Central memory CD8-positive, alpha-beta T cell (primary cell): ENCODE results near the gene NLRP1.

ENCODE experiments used
- ATAC-seq: fragments of 150-1000 bp; cut with Tn5 transposase; replicated peaks from 2 replicates; pipeline ENCODE4 v1.10.0; 2022; ENCODE audit warnings: mild to moderate bottlenecking, moderate FRiP score, moderate number of reproducible peaks; ENCODE audit not compliant: poor library complexity, severe bottlenecking; ENCODE audit errors: extremely low read depth
- DNase-seq, 2 donors: peaks; one replicate each; pipeline ENCODE4 v3.0.0; 2021; ENCODE audit warnings: low spot score in 2 of 2
- H3K27ac Mint-ChIP-seq: one replicate; pipeline ENCODE4 v1.8.0; 2022; ENCODE audit warnings: low read depth, mild to moderate bottlenecking, moderate library complexity, mixed read lengths
- H3K27me3 Mint-ChIP-seq: one replicate; pipeline ENCODE4 v1.8.0; 2022; ENCODE audit warnings: mixed read lengths
- H3K36me3 Mint-ChIP-seq: one replicate; pipeline ENCODE4 v1.8.0; 2022; ENCODE audit warnings: mild to moderate bottlenecking, moderate library complexity, mixed read lengths; ENCODE audit not compliant: insufficient read depth
- H3K4me1 Mint-ChIP-seq: one replicate; pipeline ENCODE4 v1.8.0; 2022; ENCODE audit warnings: mixed read lengths
- H3K4me3 Mint-ChIP-seq: one replicate; pipeline ENCODE4 v1.8.0; 2022; ENCODE audit warnings: mild to moderate bottlenecking, moderate library complexity, mixed read lengths
- H3K9me3 Mint-ChIP-seq: one replicate; pipeline ENCODE4 v1.8.0; 2022; ENCODE audit warnings: mixed read lengths

The NLRP1 gene

GRCh38 chr17:5561736-5562571, 22.4 kb downstream of the NLRP1 start:
- Mint-ChIP-seq H3K4me3 (no peak overlapping the region), H3K9me3 (no peaks in the 10 kb centered on the region), H3K27me3 (no peaks in the 10 kb centered on the region), H3K36me3 (peaks cover 29% of the 10 kb centered on the region), H3K4me1 (peaks cover 51% of the 10 kb centered on the region), H3K27ac (no peak overlapping the region)
- ATAC-seq (no peak), DNase-seq (no peak)

DNA sequence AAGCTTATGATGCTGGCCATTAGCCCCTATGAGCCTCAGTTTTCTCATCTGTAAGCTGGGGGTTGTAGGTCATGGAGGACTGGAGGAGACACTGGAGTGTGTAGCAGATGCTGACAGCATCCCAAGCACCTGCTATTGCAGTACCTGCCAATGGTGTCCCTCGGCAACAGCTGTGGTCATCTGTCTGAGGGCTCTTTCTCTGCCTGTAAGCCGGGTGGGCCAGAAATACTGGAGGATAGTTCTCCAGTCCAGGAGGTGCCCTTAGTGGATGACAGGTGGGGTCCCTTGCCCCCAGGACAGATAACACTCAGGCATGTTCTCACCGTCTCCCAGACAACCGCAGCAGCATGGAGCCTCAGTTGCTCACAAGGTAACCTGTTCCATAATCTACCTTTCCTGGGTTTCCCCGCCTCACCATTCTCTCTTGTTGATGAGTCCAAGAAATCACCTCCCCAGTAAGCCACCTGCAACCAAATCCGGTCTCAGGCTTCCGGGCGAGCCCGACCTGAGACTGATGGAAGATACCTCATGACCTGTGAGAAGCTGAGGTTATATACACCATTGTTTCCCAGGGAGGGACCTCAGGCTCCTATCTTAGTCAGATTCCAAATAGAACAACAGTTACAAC, 23.8 kb downstream of the NLRP1 start:
- H3K4me1 Mint-ChIP-seq, result peaks cover 48% of the 10 kb centered on the region
- peaks cover 37% of the 10 kb centered on the region for H3K36me3 Mint-ChIP-seq
- DNase-seq (no peak), ATAC-seq (no peak)
- peak overlapping the region; percentile 53 for H3K27ac Mint-ChIP-seq
- no peaks in the 10 kb centered on the region for H3K27me3 Mint-ChIP-seq
- H3K4me3 Mint-ChIP-seq, result no peak overlapping the region
- H3K9me3 Mint-ChIP-seq, result no peaks in the 10 kb centered on the region

DNA sequence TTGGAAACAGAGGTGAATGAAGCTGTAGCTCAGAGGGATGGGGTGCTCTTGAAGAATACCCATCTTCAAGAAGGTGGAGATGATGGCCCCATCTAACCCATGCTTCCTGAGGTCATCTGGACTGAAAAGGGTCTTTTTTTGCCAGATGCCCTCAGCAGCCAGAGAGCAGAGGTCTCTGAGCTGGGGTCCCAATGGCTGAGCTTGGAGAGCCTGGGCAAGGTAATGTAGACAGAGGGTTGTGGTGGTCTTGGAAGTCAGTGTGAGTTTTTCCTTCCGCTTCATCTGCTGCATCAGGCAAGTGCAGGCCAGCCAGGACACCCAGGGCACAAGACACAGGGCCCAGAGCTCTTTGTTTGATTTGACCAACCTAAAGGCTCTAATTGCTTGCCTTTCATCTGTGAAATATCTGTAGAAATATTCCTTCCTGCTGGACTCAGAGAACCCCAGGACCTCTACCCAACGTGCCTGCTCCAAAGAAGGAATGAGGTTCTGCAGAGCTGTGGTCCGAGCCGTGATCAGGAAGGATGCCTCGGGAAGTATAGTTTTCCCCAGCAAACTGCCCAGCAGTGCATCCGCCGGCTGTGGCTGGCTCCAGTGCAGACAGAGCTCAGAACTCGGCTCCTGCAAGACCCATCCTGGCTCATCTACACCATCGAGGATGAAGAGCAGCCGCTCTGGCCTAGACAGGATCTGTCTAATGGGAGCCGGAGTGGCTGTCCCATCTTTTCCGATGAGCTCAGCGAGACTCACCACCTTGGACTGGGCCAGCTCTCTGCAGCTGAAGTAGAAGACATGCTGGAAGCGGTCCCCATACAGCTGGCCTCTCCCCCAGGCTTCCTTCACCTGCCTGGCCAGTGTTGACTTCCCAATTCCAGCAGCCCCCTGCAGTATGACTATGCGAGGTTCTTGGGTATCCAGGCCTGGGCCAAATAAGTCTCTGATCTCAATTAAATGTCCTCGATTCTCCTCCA, 25.2 kb downstream of the NLRP1 start:
- peak overlapping the region; percentile 32 for H3K27ac Mint-ChIP-seq
- H3K4me3 Mint-ChIP-seq, result no peak overlapping the region
- no peaks in the 10 kb centered on the region for H3K9me3 Mint-ChIP-seq
- ATAC-seq (no peak), DNase-seq (no peak)
- peaks cover 43% of the 10 kb centered on the region for H3K4me1 Mint-ChIP-seq
- peaks cover 49% of the 10 kb centered on the region for H3K36me3 Mint-ChIP-seq
- no peaks in the 10 kb centered on the region for H3K27me3 Mint-ChIP-seq

DNA sequence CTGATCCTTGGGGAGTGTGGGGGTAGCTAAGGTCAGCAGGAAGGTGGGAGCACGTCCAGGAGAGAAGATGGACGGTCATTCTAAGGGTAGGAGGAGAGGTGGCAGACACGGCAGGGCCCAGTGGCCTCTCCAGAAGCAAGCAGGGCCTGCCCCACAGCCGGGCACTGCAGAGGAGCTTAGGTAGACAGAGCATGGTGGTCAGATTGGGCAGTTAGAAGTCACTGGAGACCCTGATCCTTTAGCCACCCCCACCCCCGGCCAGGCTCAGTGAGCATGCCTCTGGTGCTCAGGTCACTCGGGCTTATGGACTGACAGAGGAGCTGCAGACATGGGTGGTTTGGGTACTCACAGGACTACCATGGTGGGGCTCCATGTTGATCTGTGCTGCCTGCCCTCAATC, 26.3 kb downstream of the NLRP1 start:
- peaks cover 58% of the 10 kb centered on the region for H3K36me3 Mint-ChIP-seq
- H3K27me3 Mint-ChIP-seq, result no peaks in the 10 kb centered on the region
- no peak for DNase-seq
- H3K27ac Mint-ChIP-seq, result no peak overlapping the region
- ATAC-seq, result no peak
- no peaks in the 10 kb centered on the region for H3K9me3 Mint-ChIP-seq
- H3K4me3 Mint-ChIP-seq, result no peak overlapping the region
- peaks cover 37% of the 10 kb centered on the region for H3K4me1 Mint-ChIP-seq

DNA sequence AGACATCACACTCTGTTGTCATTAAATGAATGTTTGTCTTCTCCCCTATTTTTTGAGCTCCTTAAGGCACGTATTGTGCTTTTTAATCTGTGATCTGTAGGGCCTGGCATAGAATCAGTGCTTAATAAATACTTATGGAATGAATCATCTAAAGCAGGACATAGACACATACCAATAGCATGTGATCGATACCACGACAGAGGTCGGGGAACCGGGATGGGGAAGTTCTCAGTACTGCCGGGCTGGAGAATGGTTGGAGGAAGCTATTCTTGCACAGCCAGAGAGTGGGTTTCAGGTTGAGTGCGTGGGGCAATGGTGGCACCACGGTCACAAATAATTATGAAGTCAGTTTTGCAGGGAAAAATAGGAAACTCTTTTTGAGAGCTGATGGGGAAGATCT, 26.8 kb downstream of the NLRP1 start:
- H3K36me3 Mint-ChIP-seq, result peaks cover 63% of the 10 kb centered on the region

DNA sequence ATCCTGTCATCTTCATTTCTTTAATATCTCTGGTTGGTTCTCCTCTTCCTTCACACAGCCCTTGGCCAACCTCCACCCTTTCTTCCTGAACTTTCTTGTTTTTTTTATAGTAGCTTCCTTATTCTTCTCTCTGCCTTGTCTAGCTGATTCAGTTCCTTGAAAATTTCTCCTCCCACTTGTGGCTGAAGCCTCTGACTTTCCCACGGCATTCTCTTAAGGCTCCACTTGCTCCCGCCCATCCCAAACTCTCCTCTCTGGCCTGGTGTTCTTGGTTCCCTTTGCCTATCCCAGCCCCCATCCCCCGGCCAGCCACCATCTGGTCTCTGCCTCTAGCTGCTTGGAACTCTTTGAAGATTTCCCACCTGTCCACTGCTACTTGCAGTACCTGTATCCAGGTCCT, 29.1 kb downstream of the NLRP1 start:
- DNase-seq (no peak), ATAC-seq (no peak)
- H3K4me3 Mint-ChIP-seq, result no peak overlapping the region
- H3K36me3 Mint-ChIP-seq, result peaks cover 75% of the 10 kb centered on the region
- H3K4me1 Mint-ChIP-seq, result peaks cover 31% of the 10 kb centered on the region
- H3K9me3 Mint-ChIP-seq, result no peaks in the 10 kb centered on the region
- peak overlapping the region; percentile 85 for H3K27ac Mint-ChIP-seq
- H3K27me3 Mint-ChIP-seq, result no peaks in the 10 kb centered on the region

More for the DNA sequence above, 26.8 kb downstream of the NLRP1 start:
- no peaks in the 10 kb centered on the region for H3K9me3 Mint-ChIP-seq
- ATAC-seq (no peak), DNase-seq (no peak)
- H3K27ac Mint-ChIP-seq, result no peak overlapping the region
- peaks cover 36% of the 10 kb centered on the region for H3K4me1 Mint-ChIP-seq
- H3K4me3 Mint-ChIP-seq, result no peak overlapping the region
- H3K27me3 Mint-ChIP-seq, result no peaks in the 10 kb centered on the region

DNA sequence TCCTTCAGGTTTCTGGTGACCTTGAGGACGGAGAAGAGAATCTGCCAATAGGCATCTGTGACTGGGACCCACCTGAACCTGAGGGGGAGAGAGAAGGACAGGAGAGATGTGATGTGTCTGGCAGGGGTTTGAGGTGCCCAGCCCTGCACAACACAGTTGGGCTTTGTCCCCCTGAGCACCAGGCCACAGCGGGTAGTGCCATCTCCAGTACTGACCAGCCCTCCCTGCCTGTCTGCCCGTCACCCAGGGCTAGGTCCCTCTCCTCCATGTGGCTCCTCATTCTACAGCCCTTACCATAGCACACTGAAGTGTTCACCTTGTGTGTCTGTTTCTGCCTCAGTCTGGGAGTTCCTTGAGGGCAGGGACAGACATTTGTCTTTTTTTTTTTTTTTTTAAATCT, 30.8 kb downstream of the NLRP1 start:
- Mint-ChIP-seq H3K9me3 (no peaks in the 10 kb centered on the region), H3K36me3 (peaks cover 77% of the 10 kb centered on the region), H3K27ac (no peak overlapping the region), H3K27me3 (no peaks in the 10 kb centered on the region), H3K4me1 (peaks cover 32% of the 10 kb centered on the region), H3K4me3 (no peak overlapping the region)
- DNase-seq (no peak), ATAC-seq (no peak)

DNA sequence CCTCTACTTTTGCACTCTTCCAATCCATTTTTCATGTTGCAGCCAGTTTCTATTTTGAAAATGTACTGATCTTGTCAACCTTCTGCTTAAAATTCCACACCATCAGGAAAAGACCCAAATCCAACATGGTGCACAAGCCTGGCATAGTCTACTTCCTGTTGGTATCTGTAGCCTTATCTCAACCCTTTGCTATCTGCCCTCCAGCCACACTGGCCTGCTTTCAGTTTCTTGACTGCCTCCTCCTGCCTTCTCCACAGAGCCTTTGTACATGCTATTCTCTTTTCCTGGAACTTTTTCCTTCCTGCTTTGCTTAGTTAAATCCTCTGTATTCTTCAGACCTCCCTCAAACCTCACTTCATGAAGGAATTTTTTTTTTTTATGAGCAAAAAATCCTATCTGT, 31.5 kb downstream of the NLRP1 start:
- no peak for ATAC-seq
- Mint-ChIP-seq H3K4me3 (no peak overlapping the region), H3K36me3 (peaks cover 79% of the 10 kb centered on the region), H3K27me3 (no peaks in the 10 kb centered on the region), H3K4me1 (peaks cover 35% of the 10 kb centered on the region), H3K27ac (peak overlapping the region; percentile 14), H3K9me3 (no peaks in the 10 kb centered on the region)
- DNase-seq, result no peak

- Mint-ChIP-seq H3K27me3 (no peaks in the 10 kb centered on the region), H3K36me3 (peaks cover 55% of the 10 kb centered on the region), H3K4me3 (no peak overlapping the region), H3K27ac (no peak overlapping the region), H3K9me3 (no peaks in the 10 kb centered on the region), H3K4me1 (peaks cover 18% of the 10 kb centered on the region)
- DNase-seq, result peak in 1 of 2 donors; percentile 1
- no peak for ATAC-seq
These were observed 39.0 kb downstream of the NLRP1 start for GRCh38 chr17:5545051-5545987.

DNA sequence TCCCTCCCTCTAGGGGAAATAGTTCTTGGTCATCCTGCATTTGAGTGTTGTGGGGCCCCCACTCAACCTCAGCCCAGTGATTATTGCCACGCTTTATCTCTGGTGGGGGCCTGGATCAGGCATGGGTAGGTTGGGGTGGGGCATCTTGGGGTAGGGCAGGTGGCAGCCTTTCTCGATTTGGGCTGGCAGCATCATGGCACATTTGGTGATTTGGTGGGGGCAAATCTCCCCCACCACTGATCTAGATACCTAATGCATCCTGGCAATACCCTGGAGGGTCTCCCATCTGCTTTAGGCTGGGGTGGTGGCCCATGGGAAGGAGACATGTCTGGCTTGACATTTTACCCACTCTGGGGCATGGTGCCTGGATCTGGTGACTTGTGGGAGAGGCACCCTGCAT, 40.2 kb downstream of the NLRP1 start:
- DNase-seq (no peak), ATAC-seq (no peak)
- H3K27me3 Mint-ChIP-seq, result no peaks in the 10 kb centered on the region
- no peaks in the 10 kb centered on the region for H3K9me3 Mint-ChIP-seq
- H3K36me3 Mint-ChIP-seq, result peaks cover 45% of the 10 kb centered on the region
- H3K4me3 Mint-ChIP-seq, result no peak overlapping the region
- H3K4me1 Mint-ChIP-seq, result peaks cover 18% of the 10 kb centered on the region
- H3K27ac Mint-ChIP-seq, result no peak overlapping the region

GRCh38 chr17:5541610-5542202, 42.6 kb downstream of the NLRP1 start:
- no peak overlapping the region for H3K4me3 Mint-ChIP-seq
- H3K4me1 Mint-ChIP-seq, result peaks cover 5% of the 10 kb centered on the region
- H3K27me3 Mint-ChIP-seq, result no peaks in the 10 kb centered on the region
- H3K36me3 Mint-ChIP-seq, result peaks cover 38% of the 10 kb centered on the region
- no peaks in the 10 kb centered on the region for H3K9me3 Mint-ChIP-seq
- H3K27ac Mint-ChIP-seq, result no peak overlapping the region
- DNase-seq (no peak), ATAC-seq (no peak)
